ENCODE measurements around the gene NBAS. TPM values are rescaled to one million over a fixed set of nuclear protein-coding genes. Genes with fewer than 3 reads are reported as not detected.

Gene NBAS
- total and polyA plus RNA-seq, 2 of the 13 experiments (the other 11 are each of a cell fraction or from before 2014, with no cell fraction given), result 33.6 to 58.7 TPM

DNA sequence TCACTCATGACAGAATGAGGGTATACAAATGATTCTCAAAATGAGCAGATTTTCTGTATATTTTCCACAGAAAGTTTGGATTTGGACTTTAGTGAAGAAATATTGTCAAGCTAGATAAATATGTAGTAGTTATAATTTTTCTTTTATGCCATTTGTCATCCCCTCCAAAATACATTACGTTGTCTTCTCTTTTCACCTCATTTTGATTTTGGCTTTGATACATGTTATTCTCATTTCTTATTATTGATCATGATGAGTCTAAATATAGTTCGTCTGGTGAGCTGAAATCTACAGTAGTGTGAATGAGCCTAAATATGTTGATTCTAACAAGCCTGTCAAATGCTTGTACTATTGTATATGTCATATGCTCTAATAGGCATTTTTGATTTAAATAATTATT, 42.8 kb upstream of the NBAS start (continued):
- TF ChIP-seq, protein P1, sequence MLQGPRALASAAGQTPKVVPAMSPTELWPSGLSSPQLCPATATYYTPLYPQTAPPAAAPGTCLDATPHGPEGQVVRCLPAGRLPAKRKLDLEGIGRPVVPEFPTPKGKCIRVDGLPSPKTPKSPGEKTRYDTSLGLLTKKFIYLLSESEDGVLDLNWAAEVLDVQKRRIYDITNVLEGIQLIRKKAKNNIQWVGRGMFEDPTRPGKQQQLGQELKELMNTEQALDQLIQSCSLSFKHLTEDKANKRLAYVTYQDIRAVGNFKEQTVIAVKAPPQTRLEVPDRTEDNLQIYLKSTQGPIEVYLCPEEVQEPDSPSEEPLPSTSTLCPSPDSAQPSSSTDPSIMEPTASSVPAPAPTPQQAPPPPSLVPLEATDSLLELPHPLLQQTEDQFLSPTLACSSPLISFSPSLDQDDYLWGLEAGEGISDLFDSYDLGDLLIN (CRISPR knock-in tag; IDR thresholded peaks at IDR 0.05; ENCODE audit: borderline replicate concordance), result no peak
- TF ChIP-seq, protein P2, sequence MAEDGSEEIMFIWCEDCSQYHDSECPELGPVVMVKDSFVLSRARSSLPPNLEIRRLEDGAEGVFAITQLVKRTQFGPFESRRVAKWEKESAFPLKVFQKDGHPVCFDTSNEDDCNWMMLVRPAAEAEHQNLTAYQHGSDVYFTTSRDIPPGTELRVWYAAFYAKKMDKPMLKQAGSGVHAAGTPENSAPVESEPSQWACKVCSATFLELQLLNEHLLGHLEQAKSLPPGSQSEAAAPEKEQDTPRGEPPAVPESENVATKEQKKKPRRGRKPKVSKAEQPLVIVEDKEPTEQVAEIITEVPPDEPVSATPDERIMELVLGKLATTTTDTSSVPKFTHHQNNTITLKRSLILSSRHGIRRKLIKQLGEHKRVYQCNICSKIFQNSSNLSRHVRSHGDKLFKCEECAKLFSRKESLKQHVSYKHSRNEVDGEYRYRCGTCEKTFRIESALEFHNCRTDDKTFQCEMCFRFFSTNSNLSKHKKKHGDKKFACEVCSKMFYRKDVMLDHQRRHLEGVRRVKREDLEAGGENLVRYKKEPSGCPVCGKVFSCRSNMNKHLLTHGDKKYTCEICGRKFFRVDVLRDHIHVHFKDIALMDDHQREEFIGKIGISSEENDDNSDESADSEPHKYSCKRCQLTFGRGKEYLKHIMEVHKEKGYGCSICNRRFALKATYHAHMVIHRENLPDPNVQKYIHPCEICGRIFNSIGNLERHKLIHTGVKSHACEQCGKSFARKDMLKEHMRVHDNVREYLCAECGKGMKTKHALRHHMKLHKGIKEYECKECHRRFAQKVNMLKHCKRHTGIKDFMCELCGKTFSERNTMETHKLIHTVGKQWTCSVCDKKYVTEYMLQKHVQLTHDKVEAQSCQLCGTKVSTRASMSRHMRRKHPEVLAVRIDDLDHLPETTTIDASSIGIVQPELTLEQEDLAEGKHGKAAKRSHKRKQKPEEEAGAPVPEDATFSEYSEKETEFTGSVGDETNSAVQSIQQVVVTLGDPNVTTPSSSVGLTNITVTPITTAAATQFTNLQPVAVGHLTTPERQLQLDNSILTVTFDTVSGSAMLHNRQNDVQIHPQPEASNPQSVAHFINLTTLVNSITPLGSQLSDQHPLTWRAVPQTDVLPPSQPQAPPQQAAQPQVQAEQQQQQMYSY (CRISPR knock-in tag; IDR thresholded peaks at IDR 0.05), result no peak
- TF ChIP-seq ZNF230 (CRISPR knock-in tag; IDR thresholded peaks at IDR 0.05) (no peak), ZNF136 (CRISPR knock-in tag; IDR thresholded peaks at IDR 0.05; ENCODE audit: low read depth) (no peak)

DNA sequence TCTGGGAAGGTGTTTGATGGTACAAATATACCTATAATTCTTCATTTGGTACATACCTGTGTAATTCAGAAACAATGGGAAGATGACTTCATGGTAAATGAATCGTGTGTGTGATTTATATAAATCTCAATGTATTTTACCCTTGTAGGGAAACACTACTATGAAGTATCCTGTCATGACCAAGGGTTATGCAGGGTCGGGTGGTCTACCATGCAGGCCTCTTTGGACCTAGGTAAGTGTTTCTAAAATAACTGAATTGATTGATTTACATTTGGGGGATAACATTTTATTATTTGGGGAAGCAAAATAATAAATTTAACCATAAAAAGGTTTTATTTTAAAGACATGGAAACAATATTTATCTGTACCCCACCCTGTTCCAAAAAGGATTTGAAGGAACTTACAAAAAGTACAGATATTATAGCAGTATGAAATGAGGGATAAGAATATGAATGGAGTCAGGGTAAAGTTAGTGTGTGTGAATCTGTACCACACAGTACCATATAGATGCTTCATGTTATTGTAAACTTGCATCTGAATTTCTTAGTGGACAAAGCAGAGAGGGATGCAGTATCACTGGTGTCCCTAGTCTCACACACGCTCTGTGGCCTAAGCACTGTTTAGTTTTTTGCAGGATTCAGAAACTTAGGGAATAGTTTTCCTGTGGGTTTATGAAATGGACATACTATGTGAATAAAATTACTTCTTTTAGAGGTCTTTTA, 42.1 kb upstream of the NBAS start:
- no peak for TF ChIP-seq NFE2 (CRISPR knock-in tag; IDR thresholded peaks at IDR 0.05)
- TF ChIP-seq TBP (CRISPR knock-in tag; IDR thresholded peaks at IDR 0.05), result no peak
- no peak for TF ChIP-seq HOXD1 (CRISPR knock-in tag; IDR thresholded peaks at IDR 0.05)
- TF ChIP-seq RBFOX2 (IDR thresholded peaks at IDR 0.05; ENCODE audit: low read depth, low read length), result peak; percentile 28; the same call in 1 of the 2 replicates
- no peak for TF ChIP-seq MED13 (CRISPR knock-in tag; IDR thresholded peaks at IDR 0.05)
- TF ChIP-seq, protein P3, sequence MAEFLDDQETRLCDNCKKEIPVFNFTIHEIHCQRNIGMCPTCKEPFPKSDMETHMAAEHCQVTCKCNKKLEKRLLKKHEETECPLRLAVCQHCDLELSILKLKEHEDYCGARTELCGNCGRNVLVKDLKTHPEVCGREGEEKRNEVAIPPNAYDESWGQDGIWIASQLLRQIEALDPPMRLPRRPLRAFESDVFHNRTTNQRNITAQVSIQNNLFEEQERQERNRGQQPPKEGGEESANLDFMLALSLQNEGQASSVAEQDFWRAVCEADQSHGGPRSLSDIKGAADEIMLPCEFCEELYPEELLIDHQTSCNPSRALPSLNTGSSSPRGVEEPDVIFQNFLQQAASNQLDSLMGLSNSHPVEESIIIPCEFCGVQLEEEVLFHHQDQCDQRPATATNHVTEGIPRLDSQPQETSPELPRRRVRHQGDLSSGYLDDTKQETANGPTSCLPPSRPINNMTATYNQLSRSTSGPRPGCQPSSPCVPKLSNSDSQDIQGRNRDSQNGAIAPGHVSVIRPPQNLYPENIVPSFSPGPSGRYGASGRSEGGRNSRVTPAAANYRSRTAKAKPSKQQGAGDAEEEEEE (CRISPR knock-in tag; IDR thresholded peaks at IDR 0.05; ENCODE audit: borderline replicate concordance), result no peak
- no peak for TF ChIP-seq ZNF788 (CRISPR knock-in tag; IDR thresholded peaks at IDR 0.05; ENCODE audit: borderline replicate concordance)
- no peak for TF ChIP-seq RELA (CRISPR knock-in tag; IDR thresholded peaks at IDR 0.05)
- H3K4me2 ChIP-seq (ENCODE audit: low read depth, low read length), result no peak overlapping the region
- intact Hi-C loops (cut with micrococcal nuclease; ENCODE audit: unreplicated experiment) (no loop called here), in situ Hi-C loops (cut with HindIII; ENCODE audit: extremely low pct_ligation_motif_present, low pct_unique_long_range_greater_than_20kb) (no loop called here)
- no peak overlapping the region for H3K27ac ChIP-seq (ENCODE audit: extremely low read length, insufficient read depth, low read length)
- BruUV-seq (replicated peaks), result no TSS peak
- H3K9ac ChIP-seq (ENCODE audit: insufficient read depth, low read depth, low read length), result no peak overlapping the region
- no peak overlapping the region for H3K4me3 ChIP-seq (replicated peaks in 1 of 3; ENCODE audit: insufficient read depth in 1 of 3, low read depth in 2 of 3, low read length in 3 of 3)
- no peak for ATAC-seq
- FAIRE-seq, result no peak
- no peaks in the 10 kb centered on the region for H3K4me1 ChIP-seq (ENCODE audit: insufficient read depth, low read length)
- H4K20me1 ChIP-seq (ENCODE audit: insufficient read depth, low read length), result no peaks in the 10 kb centered on the region
- ChIA-PET CTCF (ENCODE audit: low intra/inter-chr PET ratio, low total read pairs) (no interaction called here), POLR2A (no interaction called here)
- no peak overlapping the region for H2AFZ ChIP-seq (ENCODE audit: low read length)
- no peaks in the 10 kb centered on the region for H3K27me3 ChIP-seq (ENCODE audit: control insufficient read depth in 1 of 2, insufficient read depth in 2 of 2, low read length in 2 of 2)
- H3K79me2 ChIP-seq (ENCODE audit: insufficient read depth, low read length), result no peaks in the 10 kb centered on the region
- no peak for DNase-seq (ENCODE audit: low spot score)
- H3K9me3 ChIP-seq (ENCODE audit: low read length), result no peaks in the 10 kb centered on the region
- WGBS (ENCODE audit: low lambda C conversion rate), result 97% methylated on average over 3 of the region's 3 CpGs
- H3K36me3 ChIP-seq (replicated peaks in 1 of 2; ENCODE audit: control insufficient read depth in 1 of 2, insufficient read depth in 2 of 2, low read length in 2 of 2), result peaks cover 46 to 88% of the 10 kb centered on the region in 2 experiments

Measured in HepG2 (cell line).